IMR-90 (cell line): ENCODE data around the gene OR6V1. TPM values are rescaled to one million over a fixed set of nuclear protein-coding genes. Genes with fewer than 3 reads are reported as not detected.
"Not testable (repeated sequence)": the region's sequence is repeated elsewhere in the genome, so short reads cannot be mapped to it uniquely, and the experiment has no call there.

Experiments
- ATAC-seq: fragments of 200-7000 bp; cut with Tn5 transposase; 2 replicates; pipeline ENCODE4 v1.9.1; 2020; ENCODE audit warnings: low read depth, mild to moderate bottlenecking, moderate library complexity
- BruUV-seq: library from RNA; stranded (reverse); fragments of 400-500 nt; replicated peaks from 2 replicates; lab custom pipeline; 2021; lab: Mats Ljungman, UMichigan
- CTCF ChIA-PET: fragments of 300-600 bp; formaldehyde crosslinking; extraction: SDS; loops from one replicate; lab custom pipeline; 2021; ENCODE audit warnings: antibody characterized with exemption; lab: Yijun Ruan, JAX
- POLR2A ChIA-PET: fragments of 300-600 bp; sonication (Branson Sonifier 250); formaldehyde crosslinking; loops from one replicate; lab custom pipeline; 2022; ENCODE audit warnings: antibody characterized with exemption; ENCODE audit not compliant: unreplicated experiment; lab: Charles Lee
- DNase-seq: peaks from one replicate; pipeline ENCODE4 v3.0.0; 2013
- H2AFZ ChIP-seq: replicated peaks from 2 replicates; pipeline ENCODE3; 2013; ENCODE audit warnings: low read length, mild to moderate bottlenecking; ENCODE audit not compliant: poor library complexity
- H2AK5ac ChIP-seq: 2 replicates; pipeline ENCODE4 v1.6.1; 2013; ENCODE audit warnings: low read depth, low read length, inconsistent platforms
- H2AK9ac ChIP-seq: replicated peaks from 2 replicates; pipeline ENCODE3; 2013; ENCODE audit warnings: mild to moderate bottlenecking, low read depth, low read length, moderate library complexity; ENCODE audit not compliant: poor library complexity
- H2BK120ac ChIP-seq: 2 replicates; pipeline ENCODE4 v1.6.1; 2013; ENCODE audit warnings: low read depth, low read length, inconsistent platforms
- H2BK15ac ChIP-seq: 3 replicates; pipeline ENCODE4 v1.6.1; 2013; ENCODE audit warnings: low read depth, low read length, inconsistent platforms
- H2BK20ac ChIP-seq: 2 replicates; pipeline ENCODE4 v1.6.1; 2013; ENCODE audit warnings: low read depth, mild to moderate bottlenecking, inconsistent platforms, low read length, moderate library complexity
- H2BK5ac ChIP-seq: 2 replicates; pipeline ENCODE4 v1.6.1; 2013; ENCODE audit warnings: mild to moderate bottlenecking, low read depth, low read length, inconsistent platforms; ENCODE audit not compliant: poor library complexity, severe bottlenecking
- H3K14ac ChIP-seq: replicated peaks from 2 replicates; pipeline ENCODE4 v1.6.1; 2013; ENCODE audit warnings: low read depth, low read length, inconsistent platforms
- H3K18ac ChIP-seq: 2 replicates; pipeline ENCODE4 v1.6.1; 2013; ENCODE audit warnings: low read depth, low read length, control low read depth
- H3K23ac ChIP-seq: 2 replicates; pipeline ENCODE4 v1.6.1; 2013; ENCODE audit warnings: low read depth, low read length, inconsistent platforms
- H3K27ac ChIP-seq: 2 replicates; pipeline ENCODE4 v1.5.1; 2013; ENCODE audit warnings: mild to moderate bottlenecking, control low read depth, low read length; ENCODE audit not compliant: insufficient read depth
- H3K27me3 ChIP-seq: 2 replicates; pipeline ENCODE4 v1.6.1; 2013; ENCODE audit warnings: low read length; ENCODE audit not compliant: control insufficient read depth, insufficient read depth
- H3K36me3 ChIP-seq: 2 replicates; pipeline ENCODE4 v1.6.1; 2013; ENCODE audit warnings: low read length, mixed read lengths; ENCODE audit not compliant: control insufficient read depth, insufficient read depth
- H3K4ac ChIP-seq: 2 replicates; pipeline ENCODE4 v1.6.1; 2013; ENCODE audit warnings: low read depth, low read length, inconsistent platforms
- H3K4me1 ChIP-seq: 2 replicates; pipeline ENCODE4 v1.6.1; 2013; ENCODE audit warnings: low read length, mixed read lengths; ENCODE audit not compliant: control insufficient read depth, insufficient read depth
- H3K4me2 ChIP-seq: 2 replicates; pipeline ENCODE4 v1.6.1; 2013; ENCODE audit warnings: low read depth, mild to moderate bottlenecking, control low read depth, low read length, moderate library complexity
- H3K4me3 ChIP-seq: 2 replicates; pipeline ENCODE4 v1.5.1; 2013; ENCODE audit warnings: low read depth, mild to moderate bottlenecking, control low read depth, low read length, moderate library complexity; ENCODE audit not compliant: insufficient read depth
- H3K56ac ChIP-seq: 2 replicates; pipeline ENCODE4 v1.6.1; 2013; ENCODE audit warnings: low read length, inconsistent platforms; ENCODE audit not compliant: insufficient read depth; ENCODE audit errors: extremely low read depth
- H3K79me1 ChIP-seq, 2 experiments: 2 replicates each; pipeline ENCODE4 v1.6.1; 2013; ENCODE audit warnings: low read length in 2 of 2, inconsistent platforms in 1 of 2, low read depth in 1 of 2
- H3K9ac ChIP-seq: 2 replicates; pipeline ENCODE4 v1.6.1; 2013; ENCODE audit warnings: low read depth, low read length, control low read depth
- H3K9me1 ChIP-seq: 2 replicates; pipeline ENCODE4 v1.6.1; 2013; ENCODE audit warnings: low read length, inconsistent platforms; ENCODE audit not compliant: insufficient read depth
- H3K9me3 ChIP-seq: 2 replicates; pipeline ENCODE4 v1.6.1; 2013; ENCODE audit warnings: low read length; ENCODE audit not compliant: control insufficient read depth, insufficient read depth
- H4K20me1 ChIP-seq: 2 replicates; pipeline ENCODE4 v1.6.1; 2013; ENCODE audit warnings: low read length, inconsistent platforms; ENCODE audit not compliant: insufficient read depth
- H4K5ac ChIP-seq: 2 replicates; pipeline ENCODE4 v1.6.1; 2013; ENCODE audit warnings: mild to moderate bottlenecking, low read depth, low read length, control low read depth
- H4K8ac ChIP-seq, 2 experiments: 2 replicates each; pipeline ENCODE4 v1.6.1; 2013; ENCODE audit warnings: low read depth in 2 of 2, low read length in 2 of 2, control low read depth in 1 of 2, inconsistent platforms in 1 of 2
- H4K91ac ChIP-seq: 2 replicates; pipeline ENCODE4 v1.6.1; 2013; ENCODE audit warnings: low read depth, low read length, inconsistent platforms; ENCODE audit not compliant: insufficient read depth
- WGBS, 2 experiments: methylation state at CpG; one replicate each; pipeline versions ENCODE4 v1.1.5 to v1.1.7; 2013; ENCODE audit warnings: missing lambda C conversion rate in 2 of 2; ENCODE audit not compliant: insufficient read length in 1 of 2; ENCODE audit errors: extremely low coverage in 2 of 2; 5-methylcytosine and 5-hydroxymethylcytosine counted together
- dilution Hi-C: fragments of 300-500 bp; cut with HindIII; formaldehyde crosslinking; loops from one replicate; pipeline ENCODE4 v1.14.3; 2018; ENCODE audit warnings: low sequenced_read_pairs; ENCODE audit not compliant: unreplicated experiment
- in situ Hi-C: fragments of 300-500 bp; cut with MboI; formaldehyde crosslinking; loops from 3 replicates; pipeline ENCODE4 v1.14.3; 2019; ENCODE audit warnings: low sequenced_read_pairs, inconsistent platforms, mixed read lengths
- intact Hi-C: fragments of 100-400 bp; cut with micrococcal nuclease; formaldehyde crosslinking; loops from 2 replicates; pipeline ENCODE4 v1.10.0; 2022
- polyA plus RNA-seq, 3 experiments: library from polyadenylated mRNA; depleted of rRNA; stranded (reverse); fragments of >200 nt; gene quantifications; 2 replicates each; pipeline ENCODE4 v1.2.3, GENCODE V29; 2012; ENCODE audit warnings: low replicate concordance in 1 of 3
- total RNA-seq: library from RNA; depleted of rRNA; stranded (reverse); fragments of >200 nt; gene quantifications from 2 replicates; pipeline ENCODE4 v1.2.3, GENCODE V29; 2012

The OR6V1 gene
- total and polyA plus RNA-seq, 2 of the 4 experiments (the other 2 are of a cell fraction): not detected

- H3K36me3 ChIP-seq, H3K23ac ChIP-seq, H4K20me1 ChIP-seq, H3K27ac ChIP-seq, intact Hi-C loops, H4K8ac ChIP-seq, H3K9me1 ChIP-seq, H3K56ac ChIP-seq, H4K91ac ChIP-seq, H3K4me3 ChIP-seq, H2AK5ac ChIP-seq, H4K5ac ChIP-seq, H3K18ac ChIP-seq, CTCF ChIA-PET, H2BK20ac ChIP-seq, H3K14ac ChIP-seq, H3K4ac ChIP-seq, H2BK120ac ChIP-seq, H3K9me3 ChIP-seq, POLR2A ChIA-PET, H3K4me1 ChIP-seq, ATAC-seq, H3K79me1 ChIP-seq, H2BK15ac ChIP-seq, H3K27me3 ChIP-seq, BruUV-seq, H2AFZ ChIP-seq, H2AK9ac ChIP-seq, dilution Hi-C loops, H2BK5ac ChIP-seq, DNase-seq, in situ Hi-C loops, H3K4me2 ChIP-seq, H3K9ac ChIP-seq: not testable (repeated sequence)
- no CpG with 5 or more reads among the region's 3 CpGs for WGBS, 2 experiments
Observed at GRCh38 chr7:143085610-143086009, 33.5 kb downstream of the OR6V1 start.

GRCh38 chr7:143088549-143089231 is 36.5 kb downstream of the OR6V1 start:
- H2BK15ac ChIP-seq, H3K18ac ChIP-seq, H3K4ac ChIP-seq, H2AK9ac ChIP-seq, intact Hi-C loops, H4K8ac ChIP-seq, H3K9me3 ChIP-seq, BruUV-seq, H3K27ac ChIP-seq, H2AK5ac ChIP-seq, H3K23ac ChIP-seq, H3K4me1 ChIP-seq, H3K27me3 ChIP-seq, H3K14ac ChIP-seq, H3K56ac ChIP-seq, POLR2A ChIA-PET, H3K36me3 ChIP-seq, H3K4me2 ChIP-seq, H3K4me3 ChIP-seq, H4K91ac ChIP-seq, H2AFZ ChIP-seq, H4K20me1 ChIP-seq, H2BK5ac ChIP-seq, ATAC-seq, in situ Hi-C loops, H2BK20ac ChIP-seq, H3K9me1 ChIP-seq, H2BK120ac ChIP-seq, DNase-seq, dilution Hi-C loops, H3K9ac ChIP-seq, H3K79me1 ChIP-seq, H4K5ac ChIP-seq: not testable (repeated sequence)
- 55% methylated on average over 4 of the region's 16 CpGs; no CpG with 5 or more reads in 1 of the 2 experiments for WGBS, 2 experiments
- CTCF ChIA-PET: interaction anchor here (0.6 kb wide), 1 partner anchor 622 kb away, joined by 3 read pairs; no protein-coding TSS in a partner anchor
